NCI-H460 (cell line): ENCODE measurements around the gene CREBBP. TPM values are rescaled to one million over a fixed set of nuclear protein-coding genes. Genes with fewer than 3 reads are reported as not detected.

Source experiments
- DNase-seq: peaks from one replicate; pipeline ENCODE4 v3.0.0-alpha.2; 2016; ENCODE audit warnings: low read depth; ENCODE audit errors: extremely low read depth
- total RNA-seq: library from RNA; depleted of rRNA; stranded (reverse); fragments of >200 nt; shearing (Covaris generic); gene quantifications from 2 replicates; pipeline ENCODE4 v1.2.3, GENCODE V29; 2014

The CREBBP gene
- total RNA-seq, 1 experiment from 2014 or later = 15.8 TPM

DNA sequence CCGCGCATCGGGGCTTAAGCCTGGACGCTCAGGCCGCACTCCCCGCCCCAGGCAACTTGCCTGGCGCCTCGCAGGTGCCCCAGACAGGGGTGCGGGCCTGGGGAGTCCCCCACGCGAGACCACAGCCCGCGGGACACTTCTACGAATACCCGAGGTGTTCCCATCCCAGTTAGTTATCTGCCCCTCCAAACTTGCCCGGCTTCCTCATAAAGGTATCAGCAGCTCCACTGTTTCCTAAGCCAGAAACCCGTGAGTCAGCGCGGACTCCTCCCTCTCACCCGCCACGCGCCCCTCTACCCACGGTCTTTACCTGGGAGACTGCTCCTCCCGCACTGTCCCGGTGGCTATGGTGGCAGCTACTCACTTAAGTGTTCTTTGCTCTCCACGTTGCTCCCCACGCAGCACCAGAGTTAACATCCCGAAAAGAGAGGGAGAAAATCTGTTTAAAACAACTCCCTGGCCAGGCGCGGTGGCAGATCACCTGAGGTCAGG lies 1.0 kb upstream of the CREBBP start:
- DNase-seq = no peak

DNA sequence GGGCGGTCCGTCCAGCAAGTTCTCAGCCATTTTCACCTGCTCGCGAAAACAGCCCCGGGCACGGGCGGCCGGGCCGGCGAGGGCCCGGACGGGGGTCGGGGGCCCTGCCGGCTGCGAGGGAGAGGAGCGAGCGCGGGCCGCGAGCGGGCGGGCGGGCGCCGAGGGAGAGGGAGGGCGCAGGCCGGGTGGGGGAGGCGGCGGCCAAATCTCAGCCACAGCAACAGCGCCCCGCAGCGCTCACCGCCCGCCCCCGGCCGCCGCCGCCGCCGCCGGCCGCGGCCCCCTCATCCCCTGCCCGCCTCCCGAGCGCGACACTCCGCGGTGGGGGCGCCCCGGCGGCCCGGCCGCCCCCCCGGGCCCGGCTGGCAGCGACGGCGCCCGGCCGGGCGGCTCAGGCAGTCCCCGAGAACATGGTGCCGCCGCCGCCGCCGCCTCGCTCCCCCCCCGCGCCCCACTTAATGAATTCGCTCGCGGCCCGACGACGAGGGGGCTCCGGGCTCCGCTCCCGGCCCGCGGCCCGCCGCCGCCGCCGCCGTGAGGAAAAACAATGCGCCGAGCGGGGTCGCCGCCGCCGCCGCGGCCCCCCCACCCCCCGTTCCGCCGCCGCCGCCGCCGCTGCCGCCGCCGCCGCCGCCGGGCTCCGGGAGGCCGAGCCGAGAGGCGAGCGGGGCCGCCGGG lies 487 bp downstream of the CREBBP start:
- peak; percentile 53 for DNase-seq

DNA sequence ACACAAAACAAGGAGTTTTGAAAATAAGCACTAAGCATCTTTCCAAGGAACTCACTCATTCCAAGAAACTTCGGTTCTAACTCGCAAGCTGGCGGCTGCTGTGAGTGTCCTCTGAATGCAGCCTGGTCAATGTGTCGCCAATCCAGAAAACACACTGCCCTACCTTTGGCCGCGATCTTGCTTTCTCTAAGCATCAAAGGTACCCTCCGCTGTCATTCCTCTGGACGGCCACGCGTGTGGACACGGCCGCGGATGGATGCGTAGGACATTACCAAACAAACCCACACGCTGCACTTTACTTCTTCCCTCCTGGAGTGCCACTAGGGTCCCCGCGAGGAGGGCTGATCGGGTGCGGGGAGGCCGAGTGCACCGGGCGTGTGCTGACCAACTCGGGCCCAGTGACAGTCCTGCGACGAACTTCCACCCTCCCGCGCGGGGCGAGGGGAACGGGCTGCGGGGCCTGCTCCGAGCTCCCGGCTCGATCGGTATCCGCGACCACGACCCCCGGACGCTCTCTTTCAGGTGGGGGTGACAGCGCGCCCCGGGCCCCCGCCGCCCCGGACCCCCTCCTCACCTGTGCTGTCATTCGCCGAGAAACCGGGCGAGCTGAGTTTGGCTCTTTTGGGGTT lies 1.1 kb downstream of the CREBBP start:
- DNase-seq = no peak

DNA sequence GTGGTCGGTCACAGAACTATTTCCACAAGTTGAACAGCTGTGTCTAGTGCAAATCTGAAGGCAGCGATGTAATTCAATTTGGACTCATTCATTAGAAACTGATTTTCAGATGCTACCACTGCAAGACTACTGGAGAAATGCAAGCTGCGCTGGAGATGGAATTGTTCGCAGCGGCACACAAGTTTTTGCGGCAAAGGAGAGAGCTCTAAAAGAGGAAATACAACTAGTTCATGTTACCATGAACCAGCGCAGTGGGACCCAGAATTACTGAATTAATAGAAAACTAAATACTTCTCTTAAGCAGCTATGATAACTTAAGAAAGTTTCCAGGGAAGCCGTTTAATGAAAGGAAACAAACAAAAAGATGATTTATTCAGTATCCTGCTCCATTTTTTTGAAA lies 1.9 kb downstream of the CREBBP start:
- DNase-seq = no peak

DNA sequence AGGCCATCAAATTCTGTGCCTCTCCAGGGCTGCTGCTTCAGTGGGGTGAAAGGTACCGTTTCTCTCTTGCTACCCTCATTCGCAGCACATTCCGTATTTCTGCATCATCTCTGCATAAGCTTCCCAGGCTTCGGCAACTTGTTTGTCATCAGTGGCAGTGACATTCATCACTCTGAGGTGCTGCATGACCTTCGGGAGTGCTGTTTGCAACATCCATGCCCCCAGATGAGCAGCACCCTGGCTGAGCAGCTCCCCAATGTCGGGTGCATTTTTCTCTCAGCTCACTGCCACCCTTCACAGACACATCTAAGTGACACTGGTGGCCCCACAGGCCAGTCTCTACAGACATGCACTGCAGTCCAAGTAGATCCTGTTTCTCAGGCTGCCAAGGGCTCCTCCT lies 3.8 kb downstream of the CREBBP start:
- DNase-seq = no peak

DNA sequence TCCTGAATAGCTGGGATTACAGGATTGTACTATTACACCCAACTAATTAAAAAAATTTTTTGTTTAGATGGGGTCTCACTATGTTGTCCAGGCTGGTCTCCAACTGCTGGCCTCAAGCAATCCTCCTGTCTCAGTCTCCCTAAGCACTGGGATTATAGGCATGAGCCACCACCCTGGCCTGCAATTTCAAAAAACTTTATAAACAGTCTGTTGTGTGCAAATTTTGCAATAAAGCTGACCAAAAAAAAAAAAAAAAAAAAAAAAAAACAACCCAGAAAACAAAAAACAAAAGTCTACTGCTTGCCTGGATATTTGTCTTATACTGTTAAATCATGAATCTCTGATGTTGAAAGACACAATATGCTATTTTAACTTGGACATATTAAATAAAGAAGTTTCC lies 4.4 kb downstream of the CREBBP start:
- no peak for DNase-seq

DNA sequence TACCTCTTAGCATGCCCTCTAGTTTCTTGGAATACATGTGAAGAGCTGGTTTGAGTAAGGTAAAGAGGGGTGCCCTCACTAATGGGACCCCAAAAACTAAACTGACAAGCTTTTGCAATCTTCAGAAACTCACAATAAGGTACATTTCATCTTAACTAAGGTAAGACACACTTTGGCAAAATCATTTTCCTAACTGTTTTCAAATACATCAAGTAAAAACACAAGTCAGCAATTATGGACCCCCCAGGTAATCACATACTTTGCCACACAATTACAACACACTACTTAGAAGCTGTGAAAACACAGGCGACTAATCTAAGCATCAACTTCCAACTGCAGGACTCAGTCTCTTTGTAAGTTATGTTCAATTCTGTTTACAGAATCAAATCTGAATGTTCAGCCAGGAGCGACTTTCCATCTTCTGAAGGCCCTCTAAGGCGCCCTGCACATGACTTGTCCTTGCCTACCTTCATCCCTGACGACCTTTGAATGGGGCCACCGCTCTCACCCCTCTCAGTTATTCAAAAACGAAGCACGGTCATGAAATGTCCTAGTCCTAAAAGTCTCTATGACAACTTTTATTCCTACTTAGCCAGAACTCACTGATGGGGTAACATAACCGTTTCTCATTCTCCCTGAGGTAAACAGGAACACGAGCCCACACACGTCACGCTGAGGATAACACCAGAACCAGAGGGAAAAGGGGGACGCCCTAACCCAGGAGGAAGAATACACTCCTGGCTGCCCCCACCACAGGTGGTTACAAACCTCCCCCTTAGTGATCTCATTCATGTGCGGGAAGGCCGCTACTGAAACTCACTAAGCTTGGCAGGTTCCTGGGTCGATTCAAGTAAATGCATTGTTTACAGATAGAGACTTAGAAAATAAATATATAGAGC lies 5.5 kb downstream of the CREBBP start:
- no peak for DNase-seq

DNA sequence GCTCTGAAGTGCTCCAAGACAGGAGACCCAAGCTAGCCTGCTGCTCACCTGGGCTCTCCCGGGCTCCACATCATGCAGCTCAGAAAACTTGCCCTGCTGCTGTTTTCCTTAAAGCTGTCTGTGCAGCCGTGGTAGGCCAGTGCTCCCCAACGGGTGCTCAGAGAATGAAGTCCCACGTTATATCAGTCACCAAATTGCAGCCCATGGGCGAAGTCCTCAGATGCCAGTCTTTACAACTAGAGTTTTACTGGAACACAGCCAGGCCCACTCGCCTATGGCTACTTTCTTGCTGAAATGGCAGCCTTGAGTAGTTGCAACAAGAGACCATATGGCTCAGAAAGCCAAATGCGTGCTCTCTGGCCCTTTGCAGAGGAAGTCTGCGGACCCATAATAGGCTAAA lies 6.3 kb downstream of the CREBBP start:
- DNase-seq = no peak

DNA sequence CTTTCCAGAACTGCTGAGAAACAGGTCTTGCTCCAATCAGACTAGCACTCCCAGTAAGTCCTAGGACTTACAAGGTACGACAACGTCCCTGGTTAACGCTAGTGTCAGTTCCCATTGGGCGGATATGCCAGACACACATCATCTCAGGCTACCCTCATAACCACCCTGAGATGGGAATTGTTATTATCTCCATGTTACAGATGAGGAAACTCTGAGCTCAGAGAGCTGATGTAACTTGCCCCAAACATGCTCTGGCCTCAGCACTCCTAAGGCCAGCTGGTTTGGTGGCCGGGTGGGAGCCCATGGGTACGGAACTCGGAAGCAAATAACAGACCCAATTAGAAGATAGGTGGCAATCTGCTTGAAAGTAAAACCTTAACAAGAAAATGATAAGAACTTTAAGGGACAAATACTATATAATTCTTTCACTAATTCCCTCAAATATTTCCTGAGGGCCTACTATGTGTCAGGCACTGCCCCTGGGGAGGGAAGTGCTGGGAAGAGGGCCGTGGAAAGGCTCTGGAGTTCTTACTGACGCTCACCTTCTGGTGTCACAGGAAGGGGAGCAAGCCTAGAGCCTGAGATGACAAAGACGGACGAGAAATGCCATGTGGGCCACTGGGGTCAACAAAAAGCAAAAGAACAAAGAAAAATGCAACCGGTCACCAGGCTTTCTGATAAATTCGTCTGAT lies 6.9 kb downstream of the CREBBP start:
- DNase-seq = no peak

DNA sequence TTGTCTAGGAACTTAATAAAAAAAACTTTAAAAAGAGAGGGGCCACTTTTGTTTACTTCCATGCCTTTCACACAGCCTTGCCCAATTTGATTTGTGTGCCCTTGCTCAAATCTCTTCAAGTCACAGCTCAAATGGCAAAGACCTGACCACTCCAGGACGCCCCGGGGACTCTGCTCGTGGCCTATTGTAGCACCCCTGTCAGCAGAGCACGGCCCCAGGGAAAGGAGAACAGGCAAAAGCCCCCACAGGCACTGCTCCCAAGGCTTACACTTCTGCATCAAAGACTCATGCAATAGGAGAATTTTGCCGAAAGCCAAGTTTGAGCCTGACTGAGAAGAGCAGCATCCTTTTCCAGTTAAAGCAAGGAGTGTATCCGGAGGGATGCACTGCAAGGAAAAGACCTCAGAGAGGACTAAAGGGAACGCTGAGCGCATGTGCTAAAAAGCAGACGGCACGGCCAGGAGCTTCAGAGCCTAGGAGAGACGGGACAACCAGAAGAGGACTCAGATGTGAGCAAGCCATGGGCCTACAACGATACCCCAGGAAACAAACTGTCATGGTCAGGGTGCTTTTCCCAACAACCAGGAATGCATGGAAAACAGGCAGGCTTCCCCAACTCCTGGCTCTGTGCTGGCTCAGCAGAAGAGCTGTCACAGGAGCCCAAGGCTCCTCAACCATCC lies 8.2 kb downstream of the CREBBP start:
- no peak for DNase-seq

DNA sequence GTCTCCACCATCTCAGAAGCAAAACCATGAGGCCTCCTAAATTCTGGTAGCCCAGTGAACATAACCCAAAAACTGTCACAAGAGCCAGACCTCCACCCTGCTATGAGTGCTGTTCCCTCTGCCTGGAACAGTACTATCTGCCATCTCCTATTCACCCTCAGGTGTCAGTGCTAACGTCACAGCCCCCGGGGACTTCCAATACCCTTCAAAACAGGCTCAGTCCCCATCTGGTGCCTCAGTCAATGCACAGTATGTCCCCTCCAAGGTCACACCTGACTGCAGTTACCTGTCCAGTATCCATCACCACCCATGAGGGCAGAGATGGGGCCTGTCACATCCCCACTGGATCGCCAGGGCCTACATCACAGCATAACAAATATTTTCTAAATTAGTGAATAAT lies 11.5 kb downstream of the CREBBP start:
- DNase-seq = no peak

DNA sequence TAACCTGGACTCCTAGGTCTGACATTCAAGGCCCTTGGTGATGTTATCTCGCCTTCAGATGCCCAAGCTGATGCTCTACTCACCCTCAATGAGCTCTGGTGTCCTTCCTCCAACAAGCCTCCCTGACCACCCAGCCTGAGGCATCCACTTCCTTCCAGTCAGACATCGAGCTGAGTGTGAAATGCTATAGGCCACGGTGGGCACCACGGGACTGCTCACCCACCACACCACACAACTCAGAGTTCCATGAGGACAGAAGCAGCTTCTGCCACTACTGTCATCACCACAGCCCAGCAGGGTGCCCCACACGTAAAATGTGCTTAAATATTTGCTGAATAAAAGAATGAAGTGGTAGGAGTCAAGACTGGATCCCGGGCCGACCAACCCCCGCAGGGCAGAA lies 12.0 kb downstream of the CREBBP start:
- DNase-seq = no peak

DNA sequence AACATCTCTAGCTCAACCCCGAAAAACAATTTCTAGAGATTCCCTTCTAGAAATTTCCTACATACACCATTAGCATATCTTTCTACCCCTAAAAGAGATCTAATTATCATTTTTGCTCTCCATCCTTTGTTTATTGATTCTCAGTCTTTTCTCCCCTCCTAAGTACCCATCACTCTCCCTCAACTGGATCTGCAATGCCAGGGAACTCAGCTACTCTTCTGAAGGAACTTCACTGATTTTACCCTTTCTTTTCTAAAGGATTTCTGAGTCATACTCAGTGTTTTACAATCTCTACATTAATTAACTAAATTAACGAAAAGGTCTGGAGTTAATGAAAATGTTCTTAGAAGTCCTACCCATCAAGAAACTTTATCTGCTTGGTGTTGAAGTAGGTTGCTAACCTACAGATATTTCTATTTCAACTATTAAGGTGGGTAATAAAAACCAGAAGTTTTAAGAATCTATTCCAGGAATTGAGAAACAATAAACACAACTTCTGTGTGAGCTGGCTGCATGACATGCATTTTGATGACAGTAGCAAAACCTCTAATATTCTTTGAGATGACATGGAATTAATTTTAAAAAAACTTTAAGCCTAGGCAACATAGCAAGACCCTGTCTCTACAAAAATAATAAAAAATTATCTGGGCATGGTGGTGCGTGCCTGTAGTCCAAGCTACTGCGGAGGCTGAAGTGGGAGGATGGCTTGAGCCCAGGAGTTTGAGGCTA lies 13.6 kb downstream of the CREBBP start:
- DNase-seq = no peak

DNA sequence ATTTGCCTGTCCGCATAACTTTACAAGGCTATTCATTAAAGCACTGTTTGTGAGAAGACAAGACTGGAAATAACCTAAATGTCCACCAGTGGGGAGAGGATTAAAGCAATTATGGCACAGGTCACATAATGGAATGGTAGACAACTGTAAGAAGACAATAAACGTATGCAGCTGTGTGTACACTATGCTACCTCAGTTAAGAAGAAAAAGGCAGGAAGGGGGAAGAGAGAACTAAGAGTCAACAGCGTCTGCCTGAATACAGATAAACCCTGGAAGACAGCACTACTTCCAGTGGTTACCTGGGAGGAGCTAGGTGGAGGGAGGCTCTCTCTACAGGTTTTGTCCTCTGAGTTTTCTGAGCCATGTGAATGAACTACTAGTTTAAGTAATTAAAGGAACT lies 15.3 kb downstream of the CREBBP start:
- DNase-seq = no peak

DNA sequence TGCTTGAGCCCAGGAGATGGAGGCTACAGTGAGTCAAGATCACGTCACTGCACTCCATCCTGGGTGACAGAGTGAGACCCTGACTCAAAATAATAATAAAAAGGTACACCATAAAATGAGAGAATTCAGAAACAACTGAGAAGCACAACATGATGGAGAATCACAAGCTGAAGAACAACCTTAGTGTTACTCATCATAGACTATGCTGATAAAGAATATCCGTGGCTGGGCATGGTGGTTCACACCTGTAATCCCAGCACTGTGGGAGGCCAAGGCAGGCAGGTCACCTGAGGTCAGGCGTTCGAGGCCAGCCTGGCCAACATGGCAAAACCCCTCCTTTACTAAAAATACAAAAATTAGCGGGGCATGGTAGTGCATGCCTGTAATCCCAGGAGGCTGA lies 16.0 kb downstream of the CREBBP start:
- DNase-seq = no peak

DNA sequence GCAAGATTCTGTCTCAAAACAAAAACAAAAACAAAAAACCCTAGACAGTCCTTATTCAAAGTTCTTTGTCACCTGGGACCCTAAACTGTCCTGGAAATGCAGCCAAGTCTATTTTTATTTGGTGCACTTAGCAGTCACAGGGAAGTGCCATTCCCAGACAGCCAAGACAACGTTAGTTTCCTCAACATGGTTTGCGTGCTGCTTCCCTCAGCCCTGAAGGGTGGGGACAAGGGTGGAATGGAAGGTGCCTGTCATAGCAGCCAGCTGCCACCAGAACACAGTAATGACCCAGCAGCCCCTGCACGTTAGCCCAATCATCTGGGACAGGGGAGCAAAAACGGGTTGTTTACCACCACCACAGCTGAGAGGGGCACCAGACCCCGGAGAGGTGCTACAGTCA lies 16.9 kb downstream of the CREBBP start:
- no peak for DNase-seq

DNA sequence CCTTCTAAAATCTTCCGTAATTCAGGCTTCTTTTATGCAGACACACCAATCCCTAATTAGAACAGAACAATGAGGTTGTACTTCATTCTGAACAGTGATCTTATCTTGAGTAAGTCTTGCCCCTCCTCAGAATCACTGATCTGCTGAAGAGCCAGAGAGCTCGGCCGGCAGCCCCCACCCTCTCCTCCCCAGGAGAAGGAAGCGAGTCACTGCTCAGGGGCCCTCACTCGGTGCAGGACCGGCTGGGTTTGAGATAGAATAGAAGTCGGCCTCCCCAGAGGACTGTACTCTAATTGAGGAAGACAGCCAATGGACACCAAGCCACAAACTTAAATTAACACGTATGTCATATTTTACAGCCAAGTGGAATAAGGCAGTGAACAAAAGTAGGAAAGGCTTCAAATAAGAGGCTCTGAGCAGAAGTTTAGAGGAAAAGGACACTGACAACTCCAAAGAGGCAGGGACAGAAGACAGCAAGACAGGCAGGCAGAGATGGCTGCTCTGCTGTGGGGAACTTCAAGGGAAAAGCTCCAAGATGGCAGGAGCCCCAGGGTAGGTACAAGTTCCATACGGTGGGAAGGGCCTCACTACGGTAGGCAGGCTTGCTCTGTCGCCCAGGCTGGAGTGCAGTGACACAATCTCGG lies 18.6 kb downstream of the CREBBP start:
- no peak for DNase-seq

DNA sequence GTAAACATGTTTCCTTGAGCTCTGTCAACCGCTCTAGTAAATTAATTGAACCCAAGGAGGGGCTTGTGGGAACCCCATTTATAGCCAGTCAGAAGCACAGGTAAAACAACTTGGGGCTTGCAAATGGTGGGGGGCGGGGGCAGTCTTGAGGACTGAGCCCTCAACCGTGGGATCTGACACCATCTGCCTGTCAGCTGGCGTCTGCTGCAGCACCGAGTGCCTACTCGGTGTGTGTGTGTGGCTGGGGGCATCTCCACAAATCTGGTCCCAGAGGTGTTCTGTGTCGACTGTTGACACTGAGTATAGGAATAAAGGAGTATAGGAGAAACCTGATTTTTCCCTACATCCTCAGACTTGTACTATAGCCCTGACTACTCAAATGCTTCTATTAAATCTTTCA lies 20.6 kb downstream of the CREBBP start:
- DNase-seq = no peak

DNA sequence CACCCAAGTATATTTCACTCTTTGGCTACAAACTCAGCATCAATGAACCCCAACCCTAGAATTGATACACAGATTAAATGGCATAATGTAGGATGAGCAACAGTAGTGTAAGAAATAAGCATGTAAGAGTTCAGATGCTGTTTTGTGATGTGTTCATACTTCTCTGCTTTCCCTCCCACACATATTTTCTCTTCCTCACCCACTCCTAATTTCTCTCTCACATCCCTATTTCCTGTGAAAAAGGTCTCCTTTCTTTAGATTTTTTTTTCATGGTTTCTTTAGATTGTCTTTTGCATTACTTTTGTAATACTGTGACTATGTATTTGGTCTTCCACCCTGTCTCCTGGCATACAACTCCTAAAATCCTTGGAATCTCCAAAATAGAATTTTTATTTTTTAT lies 21.7 kb downstream of the CREBBP start:
- DNase-seq = no peak
